MCF 10A (cell line): ENCODE measurements around the gene MAD1L1. TPM values are rescaled to one million over a fixed set of nuclear protein-coding genes. Genes with fewer than 3 reads are reported as not detected.

Experiments used
- BruUV-seq: library from RNA; stranded (reverse); fragments of 400-500 nt; replicated peaks from 2 replicates; lab custom pipeline; 2021; lab: Mats Ljungman, UMichigan
- CTCF ChIA-PET: fragments of 300-600 bp; sonication (Branson Sonifier 250); formaldehyde crosslinking; extraction: SDS; loops from one replicate; lab custom pipeline; 2021; ENCODE audit warnings: antibody characterized with exemption, inconsistent platforms; lab: Yijun Ruan, JAX
- POLR2A ChIA-PET: fragments of 300-600, 350-650 bp; sonication (Branson Sonifier 250); formaldehyde crosslinking; extraction: SDS; loops from one replicate; lab custom pipeline; 2020; ENCODE audit warnings: antibody characterized with exemption, inconsistent platforms; lab: Yijun Ruan, JAX
- DNase-seq: peaks from one replicate; pipeline ENCODE4 v3.0.0-alpha.2; 2018; ENCODE audit not compliant: unreplicated experiment
- H3K27ac Mint-ChIP-seq: one replicate; pipeline ENCODE4 v1.8.0; 2022; ENCODE audit warnings: mild to moderate bottlenecking, low read depth, mixed read lengths; ENCODE audit not compliant: unreplicated experiment
- H3K27me3 Mint-ChIP-seq: one replicate; pipeline ENCODE4 v1.8.0; 2022; ENCODE audit warnings: mixed read lengths; ENCODE audit not compliant: insufficient read depth, unreplicated experiment
- H3K36me3 Mint-ChIP-seq: one replicate; pipeline ENCODE4 v1.8.0; 2022; ENCODE audit warnings: mild to moderate bottlenecking, moderate library complexity, mixed read lengths; ENCODE audit not compliant: insufficient read depth, unreplicated experiment
- H3K4me1 Mint-ChIP-seq: one replicate; pipeline ENCODE4 v1.8.0; 2022; ENCODE audit warnings: mixed read lengths; ENCODE audit not compliant: insufficient read depth, unreplicated experiment
- H3K4me3 Mint-ChIP-seq: one replicate; pipeline ENCODE4 v1.8.0; 2022; ENCODE audit warnings: mild to moderate bottlenecking, moderate library complexity, mixed read lengths; ENCODE audit not compliant: unreplicated experiment
- H3K9me3 Mint-ChIP-seq: one replicate; pipeline ENCODE4 v1.8.0; 2022; ENCODE audit warnings: mixed read lengths; ENCODE audit not compliant: unreplicated experiment
- CTCF ChIP-seq: fragments of 200-600 bp; IDR thresholded peaks from one replicate; pipeline ENCODE4 v1.8.0; 2022; ENCODE audit warnings: antibody characterized with exemption, mild to moderate bottlenecking; ENCODE audit not compliant: unreplicated experiment
- intact Hi-C: fragments of 100-400 bp; cut with micrococcal nuclease; formaldehyde crosslinking; loops from 2 replicates; pipeline ENCODE4 v1.14.1; 2022
- total RNA-seq: library from RNA; stranded (reverse); gene quantifications from 2 replicates; pipeline ENCODE4 v1.2.3, GENCODE V29; 2022

Gene MAD1L1
- total RNA-seq, 1 experiment from 2014 or later, result 25.2 TPM

GRCh38 chr7:1814089-1814811 lies 418.5 kb downstream of the MAD1L1 start:
- ChIA-PET CTCF (interaction anchor here (0.5 kb wide), 1 partner anchor 477 kb away, joined by 5 read pairs; no protein-coding TSS in a partner anchor), POLR2A (no interaction called here)
- Mint-ChIP-seq H3K9me3 (no peaks in the 10 kb centered on the region), H3K4me3 (no peak overlapping the region), H3K27me3 (no peaks in the 10 kb centered on the region), H3K4me1 (no peaks in the 10 kb centered on the region), H3K36me3 (no peaks in the 10 kb centered on the region), H3K27ac (no peak overlapping the region)
- BruUV-seq, result no TSS peak
- intact Hi-C loops, result no loop called here
- DNase-seq, result no peak
- no peak for TF ChIP-seq CTCF

GRCh38 chr7:1813394-1814088 lies 419.2 kb downstream of the MAD1L1 start:
- DNase-seq, result no peak
- ChIA-PET CTCF (no interaction called here), POLR2A (no interaction called here)
- Mint-ChIP-seq H3K4me3 (no peak overlapping the region), H3K27me3 (no peaks in the 10 kb centered on the region), H3K36me3 (no peaks in the 10 kb centered on the region), H3K27ac (no peak overlapping the region), H3K4me1 (no peaks in the 10 kb centered on the region), H3K9me3 (no peaks in the 10 kb centered on the region)
- intact Hi-C loops, result loop anchor here (2.0 kb wide), 1 partner anchor 395 kb away; no protein-coding TSS in a partner anchor
- TF ChIP-seq CTCF, result no peak
- BruUV-seq, result no TSS peak

GRCh38 chr7:1812509-1813393 lies 420.0 kb downstream of the MAD1L1 start:
- Mint-ChIP-seq H3K36me3 (no peaks in the 10 kb centered on the region), H3K27ac (no peak overlapping the region), H3K27me3 (no peaks in the 10 kb centered on the region), H3K4me1 (no peaks in the 10 kb centered on the region), H3K4me3 (no peak overlapping the region), H3K9me3 (no peaks in the 10 kb centered on the region)
- peak; percentile 30 for TF ChIP-seq CTCF
- POLR2A ChIA-PET, result no interaction called here
- no TSS peak for BruUV-seq
- CTCF ChIA-PET, result interaction anchor here (0.6 kb wide), 1 partner anchor 452 kb away, joined by 3 read pairs; no protein-coding TSS in a partner anchor
- intact Hi-C loops, result loop anchor here (2.0 kb wide), 1 partner anchor 396 kb away; no protein-coding TSS in a partner anchor
- DNase-seq, result peak; percentile 21
